ENCODE data around the gene TFEB. TPM values are rescaled to one million over a fixed set of nuclear protein-coding genes. Genes with fewer than 3 reads are reported as not detected.

The TFEB gene
- total and polyA plus RNA-seq, 10 of the 15 experiments (the other 5 are each of a cell fraction or from before 2014, with no cell fraction given): 0.84 to 108 (median 60.8) TPM

DNA sequence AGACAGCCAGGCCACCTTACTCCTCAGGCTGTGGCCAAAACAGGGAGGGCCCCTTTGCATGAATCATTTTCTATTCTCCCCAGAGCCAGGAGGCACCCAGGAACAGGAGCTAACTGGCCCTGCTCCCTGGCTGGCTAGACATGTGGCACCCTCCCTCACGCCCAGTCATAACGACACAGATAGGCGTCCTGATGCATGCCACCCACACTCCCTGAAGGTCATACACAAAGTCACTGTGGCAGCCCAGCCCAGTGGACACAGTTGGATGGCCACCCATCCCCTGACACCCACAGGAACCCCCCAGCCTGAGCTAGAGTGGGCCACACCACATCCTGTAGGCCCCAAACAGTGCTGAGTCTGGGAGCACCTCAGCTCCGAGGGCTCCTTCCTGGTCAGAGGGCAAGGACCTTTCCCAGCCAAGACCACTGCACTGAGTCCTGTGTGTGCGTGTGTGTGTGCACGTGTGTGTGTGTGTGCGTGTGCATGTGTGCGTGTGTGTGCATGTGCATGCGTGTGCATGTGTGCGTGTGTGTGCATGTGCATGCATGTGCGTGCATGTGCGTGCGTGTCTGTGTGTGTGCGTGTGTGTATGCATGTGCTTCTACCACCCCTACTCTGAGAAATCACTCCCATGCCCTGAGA, 21.6 kb downstream of the TFEB start:
- WGBS (ENCODE audit: insufficient coverage, insufficient replicate concordance, low lambda C conversion rate, missing lambda C conversion rate): under 1% methylated on average over 13 of the region's 14 CpGs
- H3K9ac ChIP-seq (ENCODE audit: control insufficient read depth, insufficient read depth, low read length): peak overlapping the region; percentile 68
- H4K20me1 ChIP-seq (ENCODE audit: control insufficient read depth, insufficient read depth): no peaks in the 10 kb centered on the region
- in situ Hi-C loops (cut with MboI): no loop called here
- H3K27ac ChIP-seq (ENCODE audit: control insufficient read depth, insufficient read depth): peak overlapping the region; percentile 84
- ChIA-PET CTCF (interaction anchor here (0.9 to 5.7 kb wide), 6 partner anchors 9 to 73 kb away, joined by 4 to 42 read pairs (median 7); partner anchors contain the start of gene TFEB), SMC1A (ENCODE audit: uncharacterized antibody, unreplicated experiment) (interaction anchor here (0.6 to 7.7 kb wide), 8 partner anchors 7 to 29 kb away, joined by 3 to 151 read pairs (median 5); no protein-coding TSS in a partner anchor), RAD21 (ENCODE audit: unreplicated experiment) (interaction anchor here (3.8 to 14.4 kb wide), 3 partner anchors 7 to 17 kb away, joined by 17 to 300 read pairs (median 185); no protein-coding TSS in a partner anchor), POLR2A (interaction anchor here (1.9 to 13.0 kb wide), 3 partner anchors 9 to 18 kb away, joined by 13 to 293 read pairs (median 24); partner anchors contain the start of gene TFEB)
- peaks cover 12 to 19% of the 10 kb centered on the region in 2 experiments for H3K36me3 ChIP-seq (ENCODE audit: control insufficient read depth in 2 of 2, insufficient read depth in 2 of 2, low read length in 1 of 2)
- peaks cover 62% of the 10 kb centered on the region for H3K4me1 ChIP-seq (ENCODE audit: control insufficient read depth, insufficient read depth, low read length)
- peak overlapping the region; percentile 76 for H3K4me2 ChIP-seq (ENCODE audit: control insufficient read depth, insufficient read depth)
- H3K79me2 ChIP-seq (ENCODE audit: control insufficient read depth, insufficient read depth, low read length): peaks cover 88% of the 10 kb centered on the region
- H3K27me3 ChIP-seq (replicated peaks in 1 of 2; ENCODE audit: control insufficient read depth in 2 of 2, insufficient read depth in 2 of 2, low read length in 1 of 2): no peaks in the 10 kb centered on the region
- no TSS peak for BruUV-seq (replicated peaks)
- intact Hi-C loops (cut with micrococcal nuclease; ENCODE audit: unreplicated experiment): loop anchor here (1.0 kb wide), 2 partner anchors 7 to 10 kb away; no protein-coding TSS in a partner anchor
- FAIRE-seq: no peak
- peak overlapping the region; percentile 45; the same call in 1 of the 2 replicates for H3K4me3 ChIP-seq
- H2AFZ ChIP-seq (ENCODE audit: control insufficient read depth, low read depth, low read length): no peak overlapping the region
- H3K9me3 ChIP-seq (replicated peaks; ENCODE audit: control insufficient read depth, insufficient read depth, low read length): no peaks in the 10 kb centered on the region
- DNase-seq (ENCODE audit: low read depth, low spot score): peak; percentile 81
- ATAC-seq: peak; percentile 81
- TF ChIP-seq EED (IDR thresholded peaks at IDR 0.05; ENCODE audit: low read depth): peak; percentile 85
- TF ChIP-seq STAT1 (conservative IDR thresholded peaks at IDR 0.05): no peak
- peak in 1 of 2 experiments; percentile 62; a peak in 2 of 3 replicates for TF ChIP-seq EGR1 (IDR thresholded peaks at IDR 0.05; ENCODE audit: borderline replicate concordance in 1 of 2, low read depth in 2 of 2, low read length in 2 of 2)
- no peak for TF ChIP-seq CHD4 (IDR thresholded peaks at IDR 0.05)
- TF ChIP-seq NBN (IDR thresholded peaks at IDR 0.05): 0 out of 2 replicates have a peak, but pooled peaks have one; percentile 49
- no peak for TF ChIP-seq FOXM1 (IDR thresholded peaks at IDR 0.05; ENCODE audit: low read depth, low read length)
- TF ChIP-seq JUND (IDR thresholded peaks at IDR 0.05; ENCODE audit: low read depth, low read length): 0 out of 2 replicates have a peak, but pooled peaks have one; percentile 58
- TF ChIP-seq SMC3 (IDR thresholded peaks at IDR 0.05; ENCODE audit: borderline replicate concordance, low read length): no peak
- 0 out of 2 replicates have a peak, but pooled peaks have one; percentile 19 for TF ChIP-seq TCF12 (IDR thresholded peaks at IDR 0.05; ENCODE audit: low read depth, low read length)
- peak in 1 of 2 experiments; percentile 53; a peak in 1 of 4 replicates for TF ChIP-seq ETV6 (conservative IDR thresholded peaks at IDR 0.05 in 1 of 2, IDR thresholded peaks at IDR 0.05 in 1 of 2; ENCODE audit: borderline replicate concordance in 1 of 2, low read depth in 1 of 2)
- no peak for TF ChIP-seq FOS (IDR thresholded peaks at IDR 0.05; ENCODE audit: borderline replicate concordance, extremely low read depth, insufficient read length)
- no peak for TF ChIP-seq ZNF384 (IDR thresholded peaks at IDR 0.05; ENCODE audit: borderline replicate concordance, low read depth, low read length)
- peak; percentile 56; the same call in 1 of the 2 replicates for TF ChIP-seq CREM (IDR thresholded peaks at IDR 0.05; ENCODE audit: low read depth)
- TF ChIP-seq BACH1 (IDR thresholded peaks at IDR 0.05; ENCODE audit: borderline replicate concordance): no peak
- peak; percentile 87 for TF ChIP-seq NR2F1 (conservative IDR thresholded peaks at IDR 0.05)
- TF ChIP-seq ZNF207 (IDR thresholded peaks at IDR 0.05; ENCODE audit: borderline replicate concordance): no peak
- TF ChIP-seq MEF2B (IDR thresholded peaks at IDR 0.05; ENCODE audit: partially characterized antibody, poor library complexity, severe bottlenecking): peak; percentile 69
- peak; percentile 14 to 16; a peak in 1 of 4 replicates for TF ChIP-seq EP300 (IDR thresholded peaks at IDR 0.05; ENCODE audit: borderline replicate concordance in 1 of 2, control insufficient read depth in 1 of 2, low read depth in 2 of 2, low read length in 2 of 2)
- TF ChIP-seq BMI1 (IDR thresholded peaks at IDR 0.05; ENCODE audit: borderline replicate concordance): no peak
- TF ChIP-seq, protein P1, sequence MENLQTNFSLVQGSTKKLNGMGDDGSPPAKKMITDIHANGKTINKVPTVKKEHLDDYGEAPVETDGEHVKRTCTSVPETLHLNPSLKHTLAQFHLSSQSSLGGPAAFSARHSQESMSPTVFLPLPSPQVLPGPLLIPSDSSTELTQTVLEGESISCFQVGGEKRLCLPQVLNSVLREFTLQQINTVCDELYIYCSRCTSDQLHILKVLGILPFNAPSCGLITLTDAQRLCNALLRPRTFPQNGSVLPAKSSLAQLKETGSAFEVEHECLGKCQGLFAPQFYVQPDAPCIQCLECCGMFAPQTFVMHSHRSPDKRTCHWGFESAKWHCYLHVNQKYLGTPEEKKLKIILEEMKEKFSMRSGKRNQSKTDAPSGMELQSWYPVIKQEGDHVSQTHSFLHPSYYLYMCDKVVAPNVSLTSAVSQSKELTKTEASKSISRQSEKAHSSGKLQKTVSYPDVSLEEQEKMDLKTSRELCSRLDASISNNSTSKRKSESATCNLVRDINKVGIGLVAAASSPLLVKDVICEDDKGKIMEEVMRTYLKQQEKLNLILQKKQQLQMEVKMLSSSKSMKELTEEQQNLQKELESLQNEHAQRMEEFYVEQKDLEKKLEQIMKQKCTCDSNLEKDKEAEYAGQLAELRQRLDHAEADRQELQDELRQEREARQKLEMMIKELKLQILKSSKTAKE (IDR thresholded peaks at IDR 0.05; ENCODE audit: low read depth, poor library complexity, severe bottlenecking): peak; percentile 74
- peak; percentile 28; the same call in 1 of the 2 replicates for TF ChIP-seq POLR2AphosphoS5 (IDR thresholded peaks at IDR 0.05; ENCODE audit: low read length)
- peak; percentile 41; the same call in 1 of the 2 replicates for TF ChIP-seq MXI1 (IDR thresholded peaks at IDR 0.05; ENCODE audit: low read depth, low read length)

Data from GM12878 (cell line).